Suppressor macrophage (primary cell): ENCODE data around the gene ITLN2.
"Not testable (repeated sequence)": the region's sequence is repeated elsewhere in the genome, so short reads cannot be mapped to it uniquely, and the experiment has no call there.

Experiments
- DNase-seq, 4 experiments: peaks; one replicate each; pipeline ENCODE4 v3.0.0-alpha.2; 2020 to 2022

ITLN2 gene

DNA sequence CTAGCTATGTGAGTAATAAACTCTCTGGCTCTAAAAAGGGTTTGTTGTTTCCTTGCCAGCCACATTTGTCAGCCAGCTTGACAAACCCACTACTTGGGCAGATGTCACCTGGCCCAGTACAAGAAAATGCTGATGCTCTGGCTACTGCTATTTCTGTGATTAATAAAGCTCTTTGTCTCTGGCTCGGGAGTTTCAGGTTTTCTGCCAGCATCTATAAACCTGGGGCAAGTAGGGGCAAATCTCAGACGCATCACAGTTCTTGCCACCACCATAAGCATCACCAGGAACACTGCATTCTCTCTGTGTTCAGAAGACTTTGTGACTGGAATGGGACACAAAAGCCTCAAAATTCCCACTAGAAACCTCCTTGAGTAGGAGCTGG lies 2.5 kb downstream of the ITLN2 start:
- DNase-seq, result no peak

DNA sequence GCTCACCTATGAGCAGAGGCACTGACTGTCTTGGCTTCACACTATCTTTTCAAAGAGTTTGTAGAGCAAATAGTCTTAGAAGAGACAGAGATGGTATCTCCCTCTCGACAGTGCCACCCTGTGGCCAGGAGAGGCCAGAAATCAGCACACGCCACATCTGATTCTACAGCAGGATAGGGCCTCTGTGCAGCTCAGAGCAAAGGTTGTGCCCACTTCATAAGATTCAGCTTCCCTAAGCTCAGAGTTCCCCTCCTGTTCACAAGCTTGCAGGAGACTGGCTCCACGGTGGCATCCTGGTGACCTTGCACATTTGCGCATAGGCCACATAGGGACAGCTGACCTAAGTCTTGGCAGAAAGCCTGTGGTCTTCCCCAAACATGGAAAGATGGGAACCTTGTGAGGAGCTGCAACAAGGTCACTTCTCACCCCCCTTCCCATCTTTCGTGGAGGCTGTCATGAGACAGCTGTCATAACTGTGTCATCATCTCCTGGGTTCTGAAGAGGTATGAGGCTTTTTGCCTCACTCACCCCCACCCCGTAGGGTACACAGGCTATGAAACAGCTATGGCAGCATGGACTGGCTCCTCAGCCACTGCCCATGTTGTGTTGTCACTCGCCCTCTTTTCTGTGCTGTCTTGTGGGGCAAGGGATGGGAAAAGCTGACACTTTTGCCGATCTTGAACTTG lies 3.0 kb downstream of the ITLN2 start:
- peak; percentile 78 to 87 (median 86) for DNase-seq

DNA sequence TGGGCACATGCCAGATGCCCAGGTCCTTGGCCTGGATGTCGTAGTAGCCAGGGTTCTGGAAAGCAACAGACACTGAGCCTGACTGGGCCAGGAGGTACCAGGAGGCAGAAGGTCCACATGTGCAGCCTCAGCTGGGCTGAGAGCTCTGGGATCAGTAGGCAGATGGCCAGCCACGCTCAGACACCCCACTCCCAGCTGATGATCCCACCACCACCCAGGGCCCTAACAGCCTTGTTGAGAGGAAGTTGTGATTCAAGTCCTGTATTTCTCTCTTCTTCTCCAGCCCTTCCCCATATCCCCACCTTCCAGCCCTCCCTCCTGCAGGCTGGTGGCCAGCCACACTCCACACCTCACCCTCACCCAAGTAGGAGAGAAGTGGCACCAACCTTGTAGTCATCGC lies 4.0 kb downstream of the ITLN2 start:
- no peak for DNase-seq

DNA sequence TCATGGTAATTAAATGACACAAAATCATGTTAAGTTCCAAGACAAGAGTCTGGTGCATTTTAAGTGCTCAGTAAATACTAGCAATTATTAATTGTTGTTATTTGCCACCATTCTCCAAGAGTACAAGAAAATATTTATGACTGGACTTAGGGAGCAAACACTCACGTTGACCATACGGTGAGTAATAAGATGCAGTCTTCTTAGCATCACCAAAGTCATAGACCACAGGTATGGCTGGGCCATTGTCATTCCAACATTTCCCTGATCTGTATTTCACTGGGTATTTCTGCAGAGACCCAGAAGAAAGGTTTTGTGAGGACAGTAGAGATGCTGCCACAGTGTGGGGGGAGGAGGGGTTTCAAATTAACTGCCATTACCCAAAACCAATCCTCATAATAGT lies 4.7 kb downstream of the ITLN2 start:
- DNase-seq, result no peak

DNA sequence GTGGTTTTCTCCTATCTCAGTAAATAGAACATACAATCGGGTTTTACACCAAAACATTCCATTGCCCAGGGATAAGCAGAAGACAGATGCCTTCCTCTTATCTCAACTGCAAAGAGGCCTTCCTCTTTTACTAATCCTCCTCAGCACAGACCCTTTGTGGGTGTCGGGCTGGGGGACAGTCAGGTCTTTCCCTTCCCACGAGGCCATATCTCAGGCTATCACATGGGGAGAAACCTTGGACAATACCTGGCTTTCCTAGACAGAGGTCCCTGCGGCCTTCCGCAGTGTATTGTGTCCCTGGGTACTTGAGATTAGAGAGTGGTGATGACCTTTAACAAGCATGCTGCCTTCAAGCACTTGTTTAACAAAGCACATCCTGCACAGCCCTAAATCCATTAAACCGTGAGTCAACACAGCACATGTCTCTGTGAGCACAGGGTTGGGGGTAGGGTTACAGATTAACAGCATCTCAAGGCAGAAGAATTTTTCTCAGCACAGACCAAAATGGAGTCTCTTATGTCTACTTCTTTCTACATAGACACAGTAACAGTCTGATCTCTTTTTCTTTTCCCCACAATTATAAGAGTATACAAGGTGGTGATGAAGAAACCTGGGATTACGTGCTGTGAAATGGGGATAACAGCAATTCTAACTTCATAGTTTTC lies 5.3 kb downstream of the ITLN2 start:
- not testable (repeated sequence) for DNase-seq

DNA sequence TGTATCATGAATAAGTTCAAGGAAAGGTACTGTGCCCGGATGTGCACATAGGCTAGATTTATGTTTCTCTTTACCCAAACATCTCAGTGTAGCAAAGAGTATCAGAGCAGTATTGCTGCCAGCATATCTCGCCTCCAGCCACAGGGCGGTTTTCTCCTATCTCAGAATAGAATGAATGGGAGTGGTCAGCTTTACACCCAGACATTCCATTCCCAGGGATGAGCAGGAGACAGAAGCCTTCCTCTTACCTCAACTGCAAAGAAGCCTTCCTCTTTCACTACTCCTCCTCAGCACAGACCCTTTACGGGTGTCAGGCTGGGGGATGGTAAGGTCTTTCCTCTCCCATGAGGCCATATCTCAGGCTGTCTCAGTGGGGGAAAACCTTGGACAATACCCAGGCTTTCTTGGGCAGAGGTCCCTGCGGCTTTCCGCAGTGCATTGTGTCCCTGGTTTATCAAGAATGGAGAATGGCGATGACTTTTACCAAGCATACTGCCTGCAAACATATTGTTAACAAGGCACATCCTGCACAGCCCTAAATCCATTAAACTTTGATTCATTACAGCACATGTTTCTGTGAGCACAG lies 7.3 kb downstream of the ITLN2 start:
- DNase-seq, result not testable (repeated sequence)

DNA sequence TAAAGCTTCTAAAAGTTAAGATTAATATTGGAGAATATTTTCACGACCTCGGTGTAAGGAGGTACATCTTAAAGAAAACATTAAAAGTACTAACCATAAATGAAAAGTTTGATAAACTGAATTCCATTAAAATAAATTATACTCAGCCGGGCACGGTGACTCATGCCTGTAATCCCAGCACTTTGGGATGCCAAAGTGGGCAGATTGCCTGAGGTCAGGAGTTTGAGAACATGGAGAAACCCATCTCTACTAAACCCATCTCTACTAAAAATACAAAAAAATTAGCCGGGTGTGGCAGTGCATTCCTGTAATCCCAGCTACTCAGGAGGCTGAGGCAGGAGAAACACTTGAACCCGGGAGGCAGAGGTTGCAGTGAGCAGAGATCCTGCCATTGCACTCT lies 8.7 kb downstream of the ITLN2 start:
- not testable (repeated sequence) for DNase-seq

DNA sequence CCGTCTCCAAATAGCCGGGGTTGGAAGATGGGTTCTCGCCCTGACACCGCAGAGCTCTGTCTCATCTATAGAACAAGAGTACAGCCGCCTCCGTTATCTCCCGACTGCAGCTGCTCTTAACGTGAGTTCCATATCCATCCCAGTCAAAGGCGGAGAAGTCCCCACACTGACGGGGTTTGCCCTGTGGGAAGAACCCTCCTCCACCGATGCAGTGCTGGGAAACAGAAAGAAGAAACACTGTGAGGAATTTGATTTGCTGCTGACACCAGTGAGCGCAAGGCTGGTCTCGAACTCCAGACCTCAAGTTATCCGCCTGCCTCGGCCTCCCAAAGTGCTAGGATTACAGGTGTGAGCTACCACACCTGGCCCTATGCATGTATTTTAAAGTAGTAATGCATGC lies 9.5 kb downstream of the ITLN2 start:
- DNase-seq, result no peak

DNA sequence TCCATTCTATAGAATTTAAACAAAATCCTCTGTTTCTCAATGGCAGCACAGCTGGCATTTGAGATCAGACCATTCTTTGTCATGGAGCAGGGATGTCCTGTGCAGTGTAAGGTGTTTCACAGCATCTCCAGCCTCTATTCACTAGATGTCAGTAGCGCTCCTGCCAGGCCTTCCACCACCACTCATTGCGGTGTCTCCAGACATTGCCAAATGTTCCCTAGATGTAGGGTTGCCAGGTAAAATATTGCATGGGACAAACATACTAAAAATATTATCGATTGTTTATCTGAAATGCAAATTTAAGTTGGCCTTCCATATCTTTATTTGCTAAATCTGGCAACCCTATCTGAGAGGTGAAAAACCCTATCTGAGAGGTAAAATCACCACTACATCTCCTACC lies 11.7 kb downstream of the ITLN2 start:
- DNase-seq, result no peak

DNA sequence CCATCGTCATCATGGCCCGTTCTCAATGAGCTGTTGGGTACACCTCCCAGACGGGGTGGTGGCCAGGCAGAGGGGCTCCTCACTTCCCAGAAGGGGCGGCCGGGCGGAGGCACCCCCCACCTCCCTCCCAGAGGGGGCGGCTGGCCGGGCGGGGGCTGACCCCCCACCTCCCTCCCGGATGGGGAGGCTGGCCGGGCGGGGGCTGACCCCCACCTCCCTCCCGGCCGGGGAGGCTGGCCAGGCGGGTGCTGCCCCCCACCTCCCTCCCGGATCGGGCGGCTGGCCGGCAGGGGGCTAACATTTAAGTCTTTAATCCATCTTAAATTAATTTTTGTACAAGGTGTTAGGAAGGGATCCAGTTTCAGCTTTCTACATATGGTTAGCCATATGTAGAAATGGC lies 17.9 kb downstream of the ITLN2 start:
- DNase-seq, result not testable (repeated sequence)

DNA sequence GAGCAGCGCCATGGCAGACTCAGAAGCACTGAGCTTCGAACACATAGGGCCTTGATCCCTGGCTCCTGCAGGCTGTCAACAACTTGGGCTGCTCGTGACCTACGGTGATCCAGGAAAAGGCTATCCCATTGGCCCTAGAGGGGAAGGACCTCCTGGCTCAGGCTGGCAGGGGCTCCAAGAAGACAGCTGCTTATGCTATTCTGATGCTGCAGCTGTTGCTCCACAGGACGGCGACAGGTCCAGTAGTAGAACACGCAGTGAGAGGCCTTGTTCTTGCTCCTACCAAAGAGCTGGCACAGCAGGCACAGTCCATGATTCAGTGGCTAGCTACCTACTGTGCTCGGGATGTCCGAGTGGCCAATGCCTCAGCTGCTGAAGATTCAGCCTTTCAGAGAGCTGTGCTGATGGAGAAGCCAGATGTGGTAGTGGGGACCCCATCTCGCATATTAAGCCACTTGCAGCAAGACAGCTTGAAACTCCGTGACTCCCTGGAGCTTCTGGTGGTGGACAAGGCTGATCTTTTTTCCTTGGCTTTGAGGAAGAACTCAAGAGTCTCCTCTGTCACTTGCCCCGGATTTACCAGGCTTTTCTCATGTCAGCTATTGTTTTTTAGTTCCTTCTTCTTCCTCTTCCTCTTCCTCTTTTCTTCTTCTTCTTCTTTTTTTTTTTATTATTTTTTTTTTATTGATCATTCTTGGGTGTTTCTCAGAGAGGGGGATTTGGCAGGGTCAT lies 18.9 kb downstream of the ITLN2 start:
- peak; percentile 56 to 76 (median 66) for DNase-seq

DNA sequence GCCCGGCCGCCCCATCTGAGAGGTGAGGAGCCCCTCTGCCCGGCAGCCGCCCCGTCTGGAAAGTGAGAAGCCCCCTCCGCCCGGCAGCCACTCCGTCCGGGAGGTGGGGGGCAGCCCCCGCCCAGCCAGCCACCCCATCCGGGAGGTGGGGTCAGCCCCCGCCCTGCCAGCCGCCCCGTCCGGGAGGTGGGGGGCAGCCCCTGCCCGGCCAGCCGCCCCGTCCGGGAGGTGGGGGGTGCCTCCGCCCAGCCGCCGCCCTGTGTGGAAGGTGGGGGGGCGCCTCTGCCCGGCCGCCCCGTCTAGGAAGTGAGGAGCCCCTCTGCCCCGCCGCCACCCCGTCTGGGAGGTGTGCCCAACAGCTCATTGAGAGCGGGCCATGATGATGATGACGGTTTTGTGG lies 21.3 kb downstream of the ITLN2 start:
- not testable (repeated sequence) for DNase-seq

DNA sequence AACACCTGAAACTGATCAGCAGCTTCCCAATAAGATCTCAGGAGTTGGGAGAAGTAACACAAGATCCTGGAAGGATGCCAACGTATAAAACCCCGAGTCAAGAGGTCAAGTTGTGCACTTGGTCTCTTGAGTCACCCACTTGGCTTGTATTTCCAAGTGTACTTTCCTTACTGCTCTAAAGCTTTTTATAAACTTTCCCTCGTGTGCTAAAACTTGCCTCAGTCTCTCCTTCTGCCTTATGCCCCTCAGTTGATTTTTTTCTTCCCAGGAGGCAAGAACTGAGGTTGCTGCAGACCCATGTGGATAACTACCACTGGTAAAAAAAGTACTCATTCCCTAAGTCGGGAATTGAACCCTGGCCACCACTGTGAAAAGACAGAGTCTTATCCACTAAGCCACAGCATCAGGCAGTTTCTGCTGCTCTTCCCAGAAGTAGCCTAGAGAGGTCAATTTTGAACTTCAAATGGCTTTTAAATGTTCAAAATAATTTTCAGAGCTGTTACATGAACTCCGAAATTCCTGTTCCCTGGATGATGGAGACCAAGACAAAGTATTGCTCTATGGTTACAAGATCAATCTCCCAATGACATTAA lies 28.9 kb downstream of the ITLN2 start:
- DNase-seq, result no peak

DNA sequence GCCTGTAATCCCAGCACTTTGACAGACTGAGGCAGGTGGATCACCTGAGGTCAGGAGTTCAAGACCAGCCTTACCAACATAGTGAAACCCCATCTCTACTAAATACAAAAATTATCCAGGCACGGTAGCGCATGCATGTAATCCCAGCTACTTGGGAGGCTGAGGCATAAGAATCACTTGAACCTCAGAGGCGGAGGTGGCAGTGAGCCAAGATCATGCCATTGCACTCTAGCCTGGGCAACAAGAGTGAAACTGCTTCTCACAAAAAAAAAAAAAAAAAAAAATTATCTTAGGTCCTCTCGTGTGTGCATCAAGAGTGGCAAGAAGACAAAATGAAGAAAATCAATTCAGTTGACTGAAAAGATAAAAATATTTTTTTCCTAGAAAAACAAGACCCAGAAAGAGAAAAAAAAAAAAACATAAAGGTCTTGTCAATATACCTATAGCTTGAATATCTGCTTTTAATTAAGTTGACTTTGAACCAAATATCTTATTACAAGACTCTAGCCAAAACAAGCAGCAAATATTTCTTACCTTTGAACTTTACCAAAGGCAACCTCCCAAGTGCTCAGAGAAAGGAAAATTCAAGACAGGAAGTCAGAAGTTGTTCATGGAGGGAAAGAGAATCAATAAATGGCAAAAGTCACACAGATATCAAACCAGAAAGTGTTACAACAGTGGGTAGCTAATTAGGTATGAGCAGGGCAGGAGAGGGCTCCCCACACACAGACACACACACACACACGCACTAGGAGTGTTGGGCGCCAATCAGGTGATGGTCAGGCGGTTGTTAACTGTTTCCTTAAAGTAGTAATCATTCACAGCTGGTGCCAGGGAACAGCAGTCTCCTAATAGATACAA lies 29.6 kb downstream of the ITLN2 start:
- DNase-seq, result no peak

DNA sequence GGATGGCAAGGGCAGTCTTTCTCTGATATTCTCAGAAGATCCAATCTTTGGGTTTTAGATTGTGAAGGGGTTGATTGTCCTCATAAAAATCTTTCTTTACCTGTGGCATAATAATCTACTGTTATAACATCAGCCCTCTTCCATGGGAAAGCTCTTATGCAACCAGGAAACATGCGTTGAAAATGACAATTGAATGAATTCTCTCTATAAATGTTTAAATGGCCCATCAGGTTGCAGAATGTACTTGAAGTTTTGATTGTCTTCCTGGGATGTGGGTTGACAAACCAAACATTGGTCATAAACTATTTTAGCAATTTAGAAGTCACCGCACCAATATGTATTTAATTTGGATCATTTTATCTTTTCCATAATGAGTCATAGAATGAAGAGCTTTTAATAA lies 37.9 kb downstream of the ITLN2 start:
- no peak for DNase-seq

DNA sequence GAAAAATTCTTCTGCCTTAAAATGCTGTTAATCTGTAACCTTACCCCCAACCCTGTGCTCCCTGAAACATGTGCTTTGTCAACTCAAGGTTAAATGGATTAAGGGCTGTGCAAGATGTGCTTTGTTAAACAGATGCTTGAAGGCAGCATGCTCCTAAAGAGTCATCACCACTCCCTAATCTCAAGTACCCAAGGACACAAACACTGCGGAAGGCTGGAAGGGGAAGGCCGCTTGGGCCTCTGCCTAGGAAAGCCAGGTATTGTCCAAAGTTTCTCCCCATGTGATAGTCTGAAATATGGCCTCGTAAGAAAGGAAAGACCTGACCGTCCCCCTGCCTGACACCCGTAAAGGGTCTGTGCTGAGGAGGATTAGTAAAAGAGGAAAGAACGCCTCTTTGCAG lies 41.4 kb downstream of the ITLN2 start:
- DNase-seq, result not testable (repeated sequence)

DNA sequence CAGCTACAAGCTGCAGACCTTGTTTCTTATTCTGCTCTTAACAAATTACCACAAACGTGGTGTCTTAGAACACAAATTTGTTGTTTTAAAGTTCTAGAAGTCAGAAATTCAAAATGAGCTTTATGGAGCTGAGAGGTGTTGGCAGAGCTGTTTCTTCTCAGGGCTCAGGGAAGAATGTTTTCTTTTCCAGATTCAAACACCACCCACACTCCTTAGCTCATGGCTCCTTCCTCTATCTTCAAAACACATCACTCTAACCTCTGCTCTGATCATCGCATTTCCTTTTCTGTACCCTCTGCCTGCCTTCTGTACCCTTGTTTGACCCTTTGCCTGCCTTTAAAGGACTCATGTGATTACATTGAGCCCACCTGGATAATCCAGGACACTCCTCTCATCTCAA lies 42.7 kb downstream of the ITLN2 start:
- DNase-seq, result peak in 3 of 4 experiments; percentile 17 to 23 (median 19)

DNA sequence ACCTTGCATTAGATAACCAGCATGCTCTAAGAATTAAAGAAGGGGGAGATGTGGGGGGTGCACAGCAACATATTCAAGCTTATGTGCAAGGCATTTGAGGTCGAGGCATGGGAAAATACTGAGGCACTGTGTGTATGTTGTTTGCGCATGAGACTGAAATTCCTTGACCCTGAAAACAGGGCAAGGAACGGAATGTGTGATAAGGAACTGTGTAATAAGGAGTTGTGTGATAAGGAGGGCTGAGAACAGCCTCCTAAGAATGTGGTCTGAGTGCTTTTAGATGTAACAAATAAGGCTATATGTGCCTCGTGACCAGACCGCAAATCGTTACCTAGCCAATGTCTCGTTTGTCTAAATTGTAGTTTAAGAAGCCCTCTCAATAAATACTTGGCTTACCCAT lies 43.2 kb downstream of the ITLN2 start:
- DNase-seq, result no peak

DNA sequence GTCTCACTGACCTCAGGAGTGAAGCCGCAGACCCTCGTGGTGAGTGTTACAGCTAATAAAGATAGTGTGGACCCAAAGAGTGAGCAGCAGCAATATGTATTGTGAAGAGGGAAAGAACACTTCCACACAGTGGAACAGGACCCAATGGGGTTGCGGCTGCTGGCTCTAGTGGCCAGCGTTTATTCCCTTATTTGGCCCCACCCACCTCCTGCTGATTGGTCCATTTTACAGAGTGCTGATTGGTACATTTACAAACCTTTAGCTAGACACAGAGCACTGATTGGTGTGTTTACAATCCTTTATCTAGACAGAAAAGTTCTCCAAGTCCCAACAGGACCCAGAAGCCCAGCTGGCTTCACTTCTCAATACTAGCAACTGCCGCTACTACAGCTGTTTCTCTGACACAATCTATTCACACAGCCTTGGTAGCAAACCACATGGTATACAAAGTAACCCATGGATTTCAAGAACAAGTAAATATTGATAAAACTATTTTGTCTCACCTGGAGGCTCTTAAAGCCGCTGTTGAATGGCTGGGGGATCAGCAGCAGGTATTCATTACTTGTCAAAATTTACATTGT lies 44.3 kb downstream of the ITLN2 start:
- DNase-seq, result no peak

DNA sequence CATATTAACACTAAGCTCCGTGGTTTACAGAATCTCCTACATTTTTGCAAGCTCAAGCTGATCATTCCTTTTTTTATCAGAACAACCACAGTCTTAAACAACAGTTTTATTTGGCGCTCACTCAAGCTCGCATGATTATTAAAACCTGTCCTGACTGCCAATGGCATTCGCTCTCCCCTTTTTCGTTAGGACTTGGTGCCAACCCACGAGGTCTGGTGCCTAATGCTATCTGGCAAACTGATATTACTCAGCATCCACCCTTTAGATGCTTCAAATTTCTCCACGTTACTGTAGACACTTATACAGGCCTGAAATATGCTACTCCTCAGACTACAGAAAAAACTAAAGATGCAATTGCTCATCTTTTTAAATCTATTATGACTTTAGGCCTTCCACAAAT lies 46.6 kb downstream of the ITLN2 start:
- DNase-seq, result no peak

DNA sequence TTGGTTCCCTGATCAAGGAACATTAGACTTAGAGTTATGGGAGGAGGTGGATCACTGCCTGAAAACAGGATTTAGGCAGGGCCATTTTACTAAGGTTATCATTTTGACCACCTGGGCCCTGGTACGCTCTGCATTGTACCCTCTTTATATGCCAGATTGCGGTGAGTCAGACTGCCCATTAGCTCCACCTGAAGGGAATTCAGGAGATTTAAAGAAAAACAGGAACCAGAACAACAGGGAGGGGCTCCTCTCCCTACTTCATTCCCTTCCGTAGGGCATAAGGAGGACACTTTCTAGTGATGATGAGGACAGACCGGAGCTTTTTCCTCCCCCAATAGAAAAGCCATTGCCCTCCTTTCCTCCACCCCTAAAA lies 49.0 kb downstream of the ITLN2 start:
- DNase-seq, result no peak
